Mucosa of descending colon (tissue), 3 donors: ENCODE data around the gene CAPN11. TPM values are rescaled to one million over a fixed set of nuclear protein-coding genes. Genes with fewer than 3 reads are reported as not detected.

Experiments used
- ATAC-seq: fragments of 200-7000 bp; cut with Tn5 transposase; one replicate; pipeline ENCODE4 v1.9.1; 2020; ENCODE audit warnings: mild to moderate bottlenecking, moderate library complexity
- DNase-seq, 3 donors: peaks; one replicate each; pipeline ENCODE4 v3.0.0-alpha.2; 2020
- H3K36me3 ChIP-seq: fragments of 200-600 bp; one replicate; pipeline ENCODE4 v1.8.0; 2021; ENCODE audit warnings: low read depth, mild to moderate bottlenecking
- H3K4me1 ChIP-seq: fragments of 200-600 bp; one replicate; pipeline ENCODE4 v1.8.0; 2021; ENCODE audit warnings: low read depth, mild to moderate bottlenecking
- H3K4me3 ChIP-seq: fragments of 200-600 bp; one replicate; pipeline ENCODE4 v1.8.0; 2021; ENCODE audit warnings: mild to moderate bottlenecking
- H3K9me3 ChIP-seq: fragments of 200-600 bp; one replicate; pipeline ENCODE4 v1.8.0; 2021; ENCODE audit warnings: mild to moderate bottlenecking
- intact Hi-C, 2 donors: fragments of 100-400 bp; cut with DNase I in 1 of 2; cut with micrococcal nuclease in 1 of 2; formaldehyde crosslinking; loops; one replicate each; pipeline versions ENCODE4 v1.11.0 to v1.11.1; 2022; cut with DNase I, micrococcal nuclease
- total RNA-seq, 3 donors: library from RNA; stranded (reverse); fragmentation: NEBNext Ultra II Directional in 2 of 3; extraction: Animal tissue kit (Norgen Biotek cat#: 25700) in 2 of 3; gene quantifications; one replicate each; pipeline versions ENCODE4 v1.2.1 to v1.2.4, GENCODE V29; 2021 to 2023
- TF ChIP-seq, protein P1 (sequence below): fragments of 200-600 bp; IDR thresholded peaks from one replicate; pipeline ENCODE4 v1.8.0; 2022; ENCODE audit warnings: antibody characterized with exemption, mild to moderate bottlenecking
- donor health status: DM: no; HTN: no; CAD: no; lungs with moderate emphysema.
- donor health status: DM: no; HTN: no; CAD: no.
- donor health status: DM: no; HTN: yes; CAD: no.

The CAPN11 gene
- total RNA-seq, 3 donors from 2014 or later = 0.35 to 1.2 (median 1.1) TPM

DNA sequence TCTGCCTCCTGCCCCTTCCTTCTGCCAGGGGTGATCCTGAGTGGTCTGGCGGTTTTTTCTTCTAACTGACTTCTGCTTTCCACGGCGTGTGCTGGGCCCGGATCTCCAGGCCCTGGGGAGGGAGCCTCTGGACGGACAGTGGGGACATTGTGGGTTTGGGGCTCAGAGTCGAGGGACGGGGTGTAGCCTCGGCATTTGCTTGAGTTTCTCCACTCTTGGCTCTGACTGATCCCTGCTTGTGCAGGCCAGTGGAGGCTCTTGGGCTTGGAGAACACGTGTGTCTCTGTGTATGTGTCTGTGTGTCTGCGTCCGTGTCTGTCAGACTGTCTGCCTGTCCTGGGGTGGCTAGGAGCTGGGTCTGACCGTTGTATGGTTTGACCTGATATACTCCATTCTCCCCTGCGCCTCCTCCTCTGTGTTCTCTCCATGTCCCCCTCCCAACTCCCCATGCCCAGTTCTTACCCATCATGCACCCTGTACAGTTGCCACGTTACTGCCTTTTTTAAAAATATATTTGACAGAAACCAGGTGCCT is 75.0 kb downstream of the CAPN11 start:
- Histone ChIP-seq H3K4me3 (no peak overlapping the region), H3K9me3 (no peaks in the 10 kb centered on the region), H3K36me3 (no peaks in the 10 kb centered on the region), H3K4me1 (peaks cover 18% of the 10 kb centered on the region)
- no peak for ATAC-seq
- intact Hi-C loops = loop anchor here in 1 of 2 donors (10.0 kb wide), 1 partner anchor 59 kb away; no protein-coding TSS in a partner anchor
- no peak for DNase-seq
- TF ChIP-seq, protein P1, sequence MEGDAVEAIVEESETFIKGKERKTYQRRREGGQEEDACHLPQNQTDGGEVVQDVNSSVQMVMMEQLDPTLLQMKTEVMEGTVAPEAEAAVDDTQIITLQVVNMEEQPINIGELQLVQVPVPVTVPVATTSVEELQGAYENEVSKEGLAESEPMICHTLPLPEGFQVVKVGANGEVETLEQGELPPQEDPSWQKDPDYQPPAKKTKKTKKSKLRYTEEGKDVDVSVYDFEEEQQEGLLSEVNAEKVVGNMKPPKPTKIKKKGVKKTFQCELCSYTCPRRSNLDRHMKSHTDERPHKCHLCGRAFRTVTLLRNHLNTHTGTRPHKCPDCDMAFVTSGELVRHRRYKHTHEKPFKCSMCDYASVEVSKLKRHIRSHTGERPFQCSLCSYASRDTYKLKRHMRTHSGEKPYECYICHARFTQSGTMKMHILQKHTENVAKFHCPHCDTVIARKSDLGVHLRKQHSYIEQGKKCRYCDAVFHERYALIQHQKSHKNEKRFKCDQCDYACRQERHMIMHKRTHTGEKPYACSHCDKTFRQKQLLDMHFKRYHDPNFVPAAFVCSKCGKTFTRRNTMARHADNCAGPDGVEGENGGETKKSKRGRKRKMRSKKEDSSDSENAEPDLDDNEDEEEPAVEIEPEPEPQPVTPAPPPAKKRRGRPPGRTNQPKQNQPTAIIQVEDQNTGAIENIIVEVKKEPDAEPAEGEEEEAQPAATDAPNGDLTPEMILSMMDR = no peak

Other genes starting within 250 kb of the CAPN11 start
- gene MRPL14, start 31.4 kb upstream of the CAPN11 start, total RNA-seq = 10 to 100 TPM; 41.0 to 57.2 (median 56.8) TPM
- gene TMEM63B, start 31.3 kb upstream of the CAPN11 start, total RNA-seq = 100 to 1,000 TPM in 1 of 3 donors, 10 to 100 TPM in 2; 57.0 to 108 (median 79.6) TPM
- gene MYMX, start 58.1 kb downstream of the CAPN11 start, total RNA-seq = under 1 TPM in 1 of 3 donors, not detected in 2; 0.39 TPM
- 100 to 1,000 TPM in 1 of 3 donors, 10 to 100 TPM in 2; 12.9 to 140 (median 14.8) TPM for gene SLC29A1, start 64.8 kb downstream of the CAPN11 start, total RNA-seq
- 100 to 1,000 TPM; 322 to 593 (median 399) TPM for gene HSP90AB1, start 88.3 kb downstream of the CAPN11 start, total RNA-seq
- gene SLC35B2, start 98.7 kb downstream of the CAPN11 start, total RNA-seq = 10 to 100 TPM; 24.9 to 38.0 (median 31.6) TPM
- 10 to 100 TPM in 2 of 3 donors, 1 to 10 TPM in 1; 8.7 to 13.4 (median 10.8) TPM for gene NFKBIE, start 106.7 kb downstream of the CAPN11 start, total RNA-seq
- gene TMEM151B, start 111.6 kb downstream of the CAPN11 start, total RNA-seq = 1 to 10 TPM in 1 of 3 donors, under 1 TPM in 2; 0.17 to 1.4 (median 0.31) TPM
- gene AARS2, start 154.5 kb downstream of the CAPN11 start, total RNA-seq = 10 to 100 TPM; 12.5 to 21.1 (median 15.9) TPM
- not detected for gene SPATS1, start 183.8 kb downstream of the CAPN11 start, total RNA-seq
- gene CDC5L, start 228.9 kb downstream of the CAPN11 start, total RNA-seq = 10 to 100 TPM; 16.9 to 20.7 (median 17.8) TPM